Small intestine (tissue), 7 donors: ENCODE measurements around the gene HCN1. TPM values are rescaled to one million over a fixed set of nuclear protein-coding genes. Genes with fewer than 3 reads are reported as not detected.
"Not testable (repeated sequence)": the region's sequence is repeated elsewhere in the genome, so short reads cannot be mapped to it uniquely, and the experiment has no call there.

Experiments
- DNase-seq, 2 donors: peaks; one replicate each; pipeline versions ENCODE4 v3.0.0 to v3.0.0-alpha.2; 2013
- FAIRE-seq: peaks from 2 replicates; lab custom pipeline; 2012; peaks lifted over from hg19 to GRCh38; lab: Jason Lieb, UNC
- H3K27ac ChIP-seq, 3 donors: one replicate each; pipeline ENCODE4 v1.5.1; 2013; ENCODE audit warnings: low read length in 2 of 3, mild to moderate bottlenecking in 2 of 3, control low read depth in 1 of 3, inconsistent platforms in 1 of 3, low read depth in 1 of 3, moderate library complexity in 1 of 3
- H3K27me3 ChIP-seq, 3 donors: one replicate each; pipeline ENCODE4 v1.6.1; 2013; ENCODE audit warnings: low read length in 3 of 3, inconsistent platforms in 1 of 3; ENCODE audit not compliant: control insufficient read depth in 3 of 3, insufficient read depth in 3 of 3
- H3K36me3 ChIP-seq, 3 donors: one replicate each; pipeline ENCODE4 v1.6.1; 2013; ENCODE audit warnings: low read length in 3 of 3, inconsistent platforms in 1 of 3, low read depth in 1 of 3, mild to moderate bottlenecking in 1 of 3, moderate library complexity in 1 of 3; ENCODE audit not compliant: control insufficient read depth in 3 of 3, insufficient read depth in 2 of 3
- H3K4me1 ChIP-seq, 3 donors: one replicate each; pipeline ENCODE4 v1.6.1; 2013; ENCODE audit warnings: low read length in 2 of 3, inconsistent platforms in 1 of 3, low read depth in 1 of 3, mild to moderate bottlenecking in 1 of 3, moderate library complexity in 1 of 3; ENCODE audit not compliant: control insufficient read depth in 3 of 3, insufficient read depth in 2 of 3
- H3K4me3 ChIP-seq, 3 donors: one replicate each; pipeline ENCODE4 v1.5.1; 2013; ENCODE audit warnings: low read length in 3 of 3, control low read depth in 1 of 3, inconsistent platforms in 1 of 3, low read depth in 1 of 3, mild to moderate bottlenecking in 1 of 3, moderate library complexity in 1 of 3
- H3K9me3 ChIP-seq, 2 donors: one replicate each; pipeline ENCODE4 v1.6.1; 2013; ENCODE audit warnings: low read depth in 1 of 2, low read length in 1 of 2; ENCODE audit not compliant: control insufficient read depth in 2 of 2, insufficient read depth in 1 of 2
- WGBS, 3 donors: extraction: QIAGEN DNeasy Blood & Tissue Kit; methylation state at CpG; one replicate each; pipeline ENCODE4 v1.1.7; 2013; 5-methylcytosine and 5-hydroxymethylcytosine counted together
- polyA plus RNA-seq, 4 donors: library from polyadenylated mRNA; stranded (reverse) in 3 of 4; unstranded in 1 of 4; fragments of 200-250 nt in 3 of 4; fragments of 120-200 nt in 1 of 4; gene quantifications; one replicate each; pipeline versions ENCODE4 v1.2.1 to v1.2.3, GENCODE V29; 2013
- donor health status: healthy with polysubstance abuse.
- donor health status: control.
- donor health status: control.
- donor health status: Bipolar disorder and iron deficiency.
- donor health status: healthy.

The HCN1 gene
- polyA plus RNA-seq, 4 donors, result 0.22 to 0.25 TPM; not detected in 2

DNA sequence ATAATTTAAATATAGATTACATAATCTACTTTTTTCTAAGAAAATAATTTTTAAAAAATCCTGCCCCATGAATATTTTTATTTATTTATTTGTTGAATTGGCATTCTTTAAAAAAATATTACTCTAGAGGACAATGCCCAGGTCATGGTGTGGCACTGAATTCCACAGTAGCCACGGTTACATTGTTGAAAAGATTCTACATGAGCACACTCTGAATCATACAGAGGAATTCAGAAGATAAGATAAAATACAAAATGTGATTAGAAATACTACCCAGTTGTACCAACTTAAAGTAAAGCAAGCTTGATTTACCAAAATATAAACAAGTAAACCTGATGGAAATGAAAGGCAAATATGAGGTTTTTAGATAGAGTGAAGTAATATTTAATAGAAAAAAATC, 183.7 kb downstream of the HCN1 start:
- no peak for FAIRE-seq

DNA sequence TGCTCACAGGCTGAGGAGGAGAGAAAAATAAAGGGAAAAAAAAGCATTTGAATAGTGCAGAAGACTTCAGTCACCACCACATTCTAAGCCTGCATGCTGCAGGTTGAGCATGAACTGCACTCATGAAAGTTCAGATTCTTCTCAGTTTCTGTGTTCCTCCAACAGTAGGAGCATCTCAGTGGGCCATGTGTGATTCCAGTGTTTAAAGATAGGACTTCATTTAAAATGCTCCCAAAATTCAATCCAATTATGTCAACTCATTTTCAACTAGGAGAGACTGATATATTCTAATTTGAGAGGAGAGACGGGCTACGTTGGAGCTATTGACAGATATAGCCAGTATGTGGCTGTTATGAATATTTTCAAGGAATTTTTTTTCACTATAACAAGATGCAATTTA, 186.8 kb downstream of the HCN1 start:
- no peak for DNase-seq
- no peak for FAIRE-seq
- Histone ChIP-seq H3K4me3 (no peak overlapping the region), H3K4me1 (no peaks in the 10 kb centered on the region), H3K27ac (no peak overlapping the region), H3K9me3 (no peaks in the 10 kb centered on the region), H3K27me3 (no peaks in the 10 kb centered on the region), H3K36me3 (no peaks in the 10 kb centered on the region)
- 92 to 94% (median 93%) methylated on average over 2 of the region's 2 CpGs for WGBS, 3 donors

More for the DNA sequence above, 183.7 kb downstream of the HCN1 start:
- Histone ChIP-seq H3K27ac (no peak overlapping the region), H3K4me3 (no peak overlapping the region), H3K27me3 (no peaks in the 10 kb centered on the region), H3K9me3 (no peaks in the 10 kb centered on the region), H3K4me1 (no peaks in the 10 kb centered on the region), H3K36me3 (no peaks in the 10 kb centered on the region)
- WGBS, 3 donors, result 20 to 51% (median 42%) methylated on average over 1 of the region's 1 CpG
- no peak for DNase-seq

DNA sequence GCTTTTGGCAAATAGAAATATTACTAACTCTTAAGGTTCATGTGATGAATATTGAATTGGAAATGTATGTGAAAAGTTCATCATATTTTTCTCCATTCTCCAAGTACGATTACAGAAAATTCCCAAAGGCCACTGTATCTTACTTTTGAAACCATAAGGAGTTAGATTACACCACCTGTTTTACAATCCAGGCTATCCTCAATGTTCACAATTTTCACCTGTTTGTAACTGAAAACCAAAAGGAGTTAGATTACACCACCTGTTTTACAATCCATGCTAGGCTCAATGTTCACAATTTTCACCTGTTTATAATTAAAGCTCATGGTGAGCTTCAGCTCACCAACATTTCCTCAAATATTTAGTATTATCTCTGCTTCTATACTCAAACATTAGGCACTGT, 188.0 kb downstream of the HCN1 start:
- no peak for FAIRE-seq
- Histone ChIP-seq H3K27ac (no peak overlapping the region), H3K27me3 (no peaks in the 10 kb centered on the region), H3K4me1 (no peaks in the 10 kb centered on the region), H3K4me3 (no peak overlapping the region), H3K9me3 (no peaks in the 10 kb centered on the region), H3K36me3 (no peaks in the 10 kb centered on the region)
- 8 to 64% (median 32%) methylated on average over 1 of the region's 1 CpG for WGBS, 3 donors
- DNase-seq, result peak in 1 of 2 donors; percentile 8

DNA sequence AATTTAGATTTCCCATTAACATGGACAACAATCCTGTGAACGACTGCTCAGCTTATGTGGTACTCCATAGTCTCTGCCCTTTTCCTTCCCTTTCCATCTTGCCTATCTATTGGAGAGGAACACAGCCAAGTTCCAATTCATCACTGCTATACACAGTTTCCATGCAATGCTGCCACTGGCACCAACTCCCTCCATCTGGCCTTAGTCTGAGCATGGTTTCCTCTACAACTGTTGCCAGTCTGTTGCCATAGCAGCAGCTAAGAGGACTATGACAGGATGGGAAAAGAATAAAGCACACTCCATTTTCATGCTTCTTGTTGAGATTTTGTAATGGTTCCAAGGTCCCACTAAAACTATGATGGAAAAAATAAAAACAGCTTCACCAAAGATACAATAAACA, 189.0 kb downstream of the HCN1 start:
- FAIRE-seq (no peak), DNase-seq (peak in 1 of 2 donors; percentile 13)
- Histone ChIP-seq H3K36me3 (no peaks in the 10 kb centered on the region), H3K4me3 (no peak overlapping the region), H3K4me1 (no peaks in the 10 kb centered on the region), H3K9me3 (no peaks in the 10 kb centered on the region), H3K27ac (no peak overlapping the region), H3K27me3 (no peaks in the 10 kb centered on the region)
- WGBS, 3 donors, result 36 to 47% (median 38%) methylated on average over 1 of the region's 1 CpG

DNA sequence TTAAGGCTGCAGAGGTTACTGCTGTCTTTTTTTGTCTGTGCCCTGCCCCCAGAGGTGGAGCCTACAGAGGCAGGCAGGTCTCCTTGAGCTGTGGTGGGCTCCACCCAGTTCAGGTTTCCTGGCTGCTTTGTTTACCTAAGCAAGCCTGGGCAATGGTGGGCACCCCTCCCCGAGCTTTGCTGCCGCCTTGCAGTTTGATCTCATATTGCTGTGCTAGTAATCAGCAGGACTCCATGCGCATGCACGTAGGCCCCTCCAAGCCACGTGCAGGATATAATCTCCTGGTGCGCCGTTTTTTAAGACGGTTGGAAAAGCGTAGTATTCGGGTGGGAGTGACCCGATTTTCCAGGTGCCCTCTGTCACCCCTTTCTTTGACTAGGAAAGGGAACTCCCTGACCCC, 197.2 kb downstream of the HCN1 start:
- not testable (repeated sequence) for FAIRE-seq, H3K4me1 ChIP-seq, DNase-seq, H3K4me3 ChIP-seq, H3K27ac ChIP-seq, H3K27me3 ChIP-seq, H3K36me3 ChIP-seq, H3K9me3 ChIP-seq
- WGBS, 3 donors, result 90 to 94% (median 93%) methylated on average over 11 of the region's 11 CpGs

DNA sequence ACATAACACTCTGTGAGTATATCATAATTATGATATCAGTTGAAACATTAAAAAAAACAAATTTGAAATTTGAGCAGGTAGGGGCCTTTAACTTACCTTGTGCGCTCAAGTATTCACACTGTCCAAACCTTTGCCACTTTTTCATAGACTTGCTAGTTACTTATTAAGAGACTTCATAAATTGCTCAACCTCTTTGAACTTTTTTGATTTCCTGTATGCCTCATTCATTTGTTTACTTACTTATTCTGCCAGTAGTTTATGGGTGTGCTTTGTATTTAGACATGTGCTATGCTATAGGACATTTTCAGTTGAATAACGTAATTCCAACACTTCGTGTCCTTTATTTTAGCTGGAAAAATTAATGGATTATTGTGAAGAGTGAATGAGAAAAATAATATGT, 204.8 kb downstream of the HCN1 start:
- FAIRE-seq, result no peak

DNA sequence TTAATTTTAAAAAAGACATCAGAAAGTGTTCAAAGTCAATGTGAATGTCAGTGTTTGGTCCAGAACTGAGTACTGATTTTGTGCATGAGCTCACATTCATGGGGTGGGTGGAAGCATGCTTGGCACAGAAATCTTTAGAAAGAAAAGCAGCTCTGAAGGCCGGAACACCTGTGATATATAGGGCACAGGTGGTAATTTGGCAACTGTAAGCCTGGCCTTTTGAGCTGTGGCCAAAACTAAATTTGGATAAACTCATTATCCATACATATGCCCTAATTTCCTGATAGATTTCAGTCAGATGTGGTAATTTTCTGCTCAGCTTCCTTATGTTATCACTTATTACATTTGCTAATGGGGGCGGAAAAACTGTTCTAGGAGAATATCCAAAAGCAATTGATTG, 211.4 kb downstream of the HCN1 start:
- no peak overlapping the region for H3K4me3 ChIP-seq
- no peak for FAIRE-seq
- WGBS, 3 donors, result 29 to 77% (median 52%) methylated on average over 2 of the region's 2 CpGs

More for the DNA sequence above, 204.8 kb downstream of the HCN1 start:
- Histone ChIP-seq H3K4me1 (no peaks in the 10 kb centered on the region), H3K9me3 (no peaks in the 10 kb centered on the region), H3K27me3 (no peaks in the 10 kb centered on the region), H3K4me3 (no peak overlapping the region), H3K36me3 (no peaks in the 10 kb centered on the region), H3K27ac (no peak overlapping the region)
- DNase-seq, result peak; percentile 57 to 71
- 20 to 66% (median 40%) methylated on average over 3 of the region's 3 CpGs for WGBS, 3 donors

DNA sequence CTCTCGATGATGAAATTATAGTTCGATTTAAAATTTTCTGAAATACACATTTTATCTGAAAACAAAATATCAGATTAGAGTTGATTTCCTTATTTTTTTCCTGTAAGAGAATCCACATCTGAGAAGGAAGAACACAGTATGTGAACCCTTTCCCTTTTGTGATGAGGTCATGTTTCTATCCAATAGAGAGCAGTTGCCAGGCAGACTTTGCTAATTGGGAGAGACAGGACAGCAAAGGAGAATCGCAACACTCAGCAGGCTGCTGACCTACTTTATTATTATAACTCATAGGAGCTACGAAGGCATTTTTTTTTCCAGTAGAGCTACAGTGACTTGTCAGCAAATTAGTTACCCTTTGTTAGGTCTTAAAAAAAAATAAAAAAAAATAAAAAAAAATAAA, 242.1 kb downstream of the HCN1 start:
- no peaks in the 10 kb centered on the region for H3K36me3 ChIP-seq
- H3K27ac ChIP-seq, result no peak overlapping the region
- H3K4me1 ChIP-seq, result no peaks in the 10 kb centered on the region
- DNase-seq, result peak; percentile 8 to 63
- no peaks in the 10 kb centered on the region for H3K27me3 ChIP-seq
- FAIRE-seq, result no peak
- WGBS, 3 donors, result 44 to 54% (median 50%) methylated on average over 4 of the region's 4 CpGs
- H3K9me3 ChIP-seq, result no peaks in the 10 kb centered on the region
- H3K4me3 ChIP-seq, result no peak overlapping the region

More for the DNA sequence above, 211.4 kb downstream of the HCN1 start:
- H3K4me1 ChIP-seq, result no peaks in the 10 kb centered on the region
- no peaks in the 10 kb centered on the region for H3K36me3 ChIP-seq
- no peaks in the 10 kb centered on the region for H3K9me3 ChIP-seq
- no peaks in the 10 kb centered on the region for H3K27me3 ChIP-seq
- no peak for DNase-seq
- no peak overlapping the region for H3K27ac ChIP-seq

DNA sequence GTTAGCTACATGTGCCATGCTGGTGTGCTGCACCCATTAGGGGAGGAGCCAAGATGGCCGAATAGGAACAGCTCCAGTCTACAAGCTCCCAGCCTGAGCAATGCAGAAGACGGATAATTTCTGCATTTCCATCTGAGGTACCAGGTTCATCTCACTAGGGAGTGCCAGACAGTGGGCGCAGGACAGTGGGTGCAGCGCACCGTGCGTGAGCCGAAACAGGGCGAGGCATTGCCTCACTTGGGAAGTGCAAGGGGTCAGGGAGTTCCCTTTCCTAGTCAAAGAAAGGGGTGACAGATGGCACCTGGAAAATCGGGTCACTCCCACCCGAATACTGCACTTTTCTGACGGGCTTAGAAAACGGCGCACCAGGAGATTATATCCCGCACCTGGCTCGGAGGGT, 251.3 kb downstream of the HCN1 start:
- WGBS, 3 donors, result 88 to 92% (median 89%) methylated on average over 13 to 15 of the region's 15 CpGs
- not testable (repeated sequence) for H3K27ac ChIP-seq, H3K9me3 ChIP-seq, H3K27me3 ChIP-seq, DNase-seq, FAIRE-seq, H3K36me3 ChIP-seq, H3K4me3 ChIP-seq, H3K4me1 ChIP-seq
